Endodermal cell (in vitro differentiated cells): ENCODE measurements around the gene OR11H1. TPM values are rescaled to one million over a fixed set of nuclear protein-coding genes. Genes with fewer than 3 reads are reported as not detected.

ENCODE experiments used
- total RNA-seq, 2 donors: library from RNA; stranded (reverse); fragmentation: NEBNext Ultra II Directional in 1 of 2; extraction: Animal tissue kit (Norgen Biotek cat#: 25700) in 1 of 2; gene quantifications; 2 replicates in 1 of 2; 3 replicates in 1 of 2; pipeline ENCODE4 v1.2.1, GENCODE V29; 2021

Gene OR11H1
- total RNA-seq, 2 donors from 2014 or later: not detected

Other genes with a start within 250 kb of the OR11H1 start
- not detected for gene POTEH, start 161.8 kb downstream of the OR11H1 start, total RNA-seq